ENCODE measurements around the gene TRABD2A. TPM values are rescaled to one million over a fixed set of nuclear protein-coding genes. Genes with fewer than 3 reads are reported as not detected.

Gene TRABD2A
- total RNA-seq, 2 donors from 2014 or later, result 0.52 to 5.3 TPM

- H3K27ac ChIP-seq, result no peak overlapping the region
- no peaks in the 10 kb centered on the region for H3K4me1 ChIP-seq
- DNase-seq (no peak), ATAC-seq (no peak)
- no peaks in the 10 kb centered on the region for H3K27me3 ChIP-seq
- H3K4me3 ChIP-seq, result no peak overlapping the region
- intact Hi-C loops (cut with DNase I), result loop anchor here (10.0 kb wide), 1 partner anchor 370 kb away; no protein-coding TSS in a partner anchor
- 70 to 73% methylated on average over 6 of the region's 6 CpGs for WGBS, 2 donors
- no peaks in the 10 kb centered on the region for H3K9me3 ChIP-seq
- TF ChIP-seq, protein P1, sequence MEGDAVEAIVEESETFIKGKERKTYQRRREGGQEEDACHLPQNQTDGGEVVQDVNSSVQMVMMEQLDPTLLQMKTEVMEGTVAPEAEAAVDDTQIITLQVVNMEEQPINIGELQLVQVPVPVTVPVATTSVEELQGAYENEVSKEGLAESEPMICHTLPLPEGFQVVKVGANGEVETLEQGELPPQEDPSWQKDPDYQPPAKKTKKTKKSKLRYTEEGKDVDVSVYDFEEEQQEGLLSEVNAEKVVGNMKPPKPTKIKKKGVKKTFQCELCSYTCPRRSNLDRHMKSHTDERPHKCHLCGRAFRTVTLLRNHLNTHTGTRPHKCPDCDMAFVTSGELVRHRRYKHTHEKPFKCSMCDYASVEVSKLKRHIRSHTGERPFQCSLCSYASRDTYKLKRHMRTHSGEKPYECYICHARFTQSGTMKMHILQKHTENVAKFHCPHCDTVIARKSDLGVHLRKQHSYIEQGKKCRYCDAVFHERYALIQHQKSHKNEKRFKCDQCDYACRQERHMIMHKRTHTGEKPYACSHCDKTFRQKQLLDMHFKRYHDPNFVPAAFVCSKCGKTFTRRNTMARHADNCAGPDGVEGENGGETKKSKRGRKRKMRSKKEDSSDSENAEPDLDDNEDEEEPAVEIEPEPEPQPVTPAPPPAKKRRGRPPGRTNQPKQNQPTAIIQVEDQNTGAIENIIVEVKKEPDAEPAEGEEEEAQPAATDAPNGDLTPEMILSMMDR (IDR thresholded peaks at IDR 0.05), result no peak
- no peak for TF ChIP-seq POLR2A (IDR thresholded peaks at IDR 0.05)
- no peaks in the 10 kb centered on the region for H3K36me3 ChIP-seq (replicated peaks in 1 of 2; ENCODE audit: insufficient read depth in 1 of 2, low read depth in 2 of 2)
These were observed 33.5 kb upstream of the TRABD2A start for GRCh38 chr2:84914334-84914733.

DNA sequence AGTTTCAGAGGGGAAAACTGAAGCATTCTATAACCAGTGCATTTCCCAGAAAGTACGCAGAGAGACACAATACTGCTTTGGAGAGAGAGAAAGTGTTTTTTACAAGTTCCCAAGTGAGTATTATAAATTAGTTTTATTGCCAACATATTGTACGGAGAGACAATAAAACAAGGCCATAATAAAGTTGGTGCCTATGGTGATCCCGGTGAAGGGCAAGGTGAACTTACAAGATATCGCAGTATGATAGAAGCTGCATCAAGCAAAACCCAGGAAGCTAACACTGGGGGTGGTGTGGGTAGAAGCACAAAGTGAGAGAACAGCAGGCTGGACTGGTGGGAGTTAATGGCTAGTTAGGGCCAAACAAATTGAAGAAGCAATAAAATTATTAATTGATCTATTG is 32.1 kb upstream of the TRABD2A start:
- Histone ChIP-seq H3K27ac (no peak overlapping the region), H3K36me3 (replicated peaks in 1 of 2; ENCODE audit: insufficient read depth in 1 of 2, low read depth in 2 of 2) (no peaks in the 10 kb centered on the region), H3K9me3 (no peaks in the 10 kb centered on the region), H3K27me3 (no peaks in the 10 kb centered on the region), H3K4me1 (no peaks in the 10 kb centered on the region), H3K4me3 (no peak overlapping the region)
- DNase-seq, result no peak
- intact Hi-C loops (cut with DNase I), result loop anchor here (10.0 kb wide), 1 partner anchor 372 kb away; no protein-coding TSS in a partner anchor
- no peak for ATAC-seq
- 88 to 95% methylated on average over 4 of the region's 4 CpGs for WGBS, 2 donors
- TF ChIP-seq, protein P1 (IDR thresholded peaks at IDR 0.05), result no peak
- no peak for TF ChIP-seq POLR2A (IDR thresholded peaks at IDR 0.05)

GRCh38 chr2:84911135-84911678 is 30.3 kb upstream of the TRABD2A start:
- ATAC-seq (no peak), DNase-seq (no peak)
- no peak overlapping the region for H3K27ac ChIP-seq
- no peak for TF ChIP-seq POLR2A (IDR thresholded peaks at IDR 0.05)
- TF ChIP-seq, protein P1 (IDR thresholded peaks at IDR 0.05), result no peak
- H3K4me3 ChIP-seq, result no peak overlapping the region
- H3K4me1 ChIP-seq, result peaks cover 11% of the 10 kb centered on the region
- H3K36me3 ChIP-seq (replicated peaks in 1 of 2; ENCODE audit: insufficient read depth in 1 of 2, low read depth in 2 of 2), result no peaks in the 10 kb centered on the region
- WGBS, 2 donors, result 94 to 95% methylated on average over 5 of the region's 5 CpGs
- no peaks in the 10 kb centered on the region for H3K9me3 ChIP-seq
- H3K27me3 ChIP-seq, result no peaks in the 10 kb centered on the region
- intact Hi-C loops (cut with DNase I), result loop anchor here (10.0 kb wide), 1 partner anchor 374 kb away; no protein-coding TSS in a partner anchor

DNA sequence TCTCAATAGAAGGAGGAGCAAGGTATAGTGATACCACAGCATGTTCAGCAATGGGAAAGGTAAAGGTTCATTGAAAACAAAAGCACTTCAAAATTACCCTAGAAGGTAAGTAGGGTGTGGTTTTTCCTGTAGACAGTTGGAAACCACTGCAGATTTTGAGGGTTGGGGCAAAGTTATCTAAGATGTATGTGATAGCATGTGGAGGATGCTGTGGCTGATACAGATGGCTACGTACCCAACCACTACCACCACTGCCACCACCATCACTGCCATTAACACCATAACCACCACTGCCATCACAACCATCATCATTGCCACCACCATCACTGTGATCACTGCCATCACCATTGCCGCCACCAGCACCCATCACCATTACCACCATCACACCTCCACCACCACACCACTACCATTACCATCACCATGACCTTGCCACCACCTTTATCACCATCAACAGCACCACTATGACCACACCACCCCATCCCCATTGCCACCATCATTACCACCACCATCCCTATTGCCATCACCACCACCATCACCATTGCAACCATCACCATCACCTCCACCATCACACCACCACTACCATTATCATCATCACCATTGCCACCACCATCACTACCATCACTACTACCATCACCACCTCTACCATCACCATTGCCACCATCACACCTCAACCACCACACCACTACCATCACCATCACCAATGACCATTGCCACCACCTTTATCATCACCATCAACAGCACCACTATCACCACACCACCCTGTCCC is 28.2 kb upstream of the TRABD2A start:
- H3K36me3 ChIP-seq (replicated peaks in 1 of 2; ENCODE audit: insufficient read depth in 1 of 2, low read depth in 2 of 2), result no peaks in the 10 kb centered on the region
- DNase-seq (no peak), ATAC-seq (no peak)
- no peak overlapping the region for H3K4me3 ChIP-seq
- intact Hi-C loops (cut with DNase I), result no loop called here
- H3K27ac ChIP-seq, result no peak overlapping the region
- TF ChIP-seq POLR2A (IDR thresholded peaks at IDR 0.05), result no peak
- TF ChIP-seq, protein P1 (IDR thresholded peaks at IDR 0.05), result no peak
- no peaks in the 10 kb centered on the region for H3K9me3 ChIP-seq
- no peaks in the 10 kb centered on the region for H3K27me3 ChIP-seq
- 93 to 98% methylated on average over 2 of the region's 2 CpGs for WGBS, 2 donors
- peaks cover 16% of the 10 kb centered on the region for H3K4me1 ChIP-seq

Measured in body of pancreas (tissue), 4 donors.